ENCODE measurements around the gene AIFM3.

DNA sequence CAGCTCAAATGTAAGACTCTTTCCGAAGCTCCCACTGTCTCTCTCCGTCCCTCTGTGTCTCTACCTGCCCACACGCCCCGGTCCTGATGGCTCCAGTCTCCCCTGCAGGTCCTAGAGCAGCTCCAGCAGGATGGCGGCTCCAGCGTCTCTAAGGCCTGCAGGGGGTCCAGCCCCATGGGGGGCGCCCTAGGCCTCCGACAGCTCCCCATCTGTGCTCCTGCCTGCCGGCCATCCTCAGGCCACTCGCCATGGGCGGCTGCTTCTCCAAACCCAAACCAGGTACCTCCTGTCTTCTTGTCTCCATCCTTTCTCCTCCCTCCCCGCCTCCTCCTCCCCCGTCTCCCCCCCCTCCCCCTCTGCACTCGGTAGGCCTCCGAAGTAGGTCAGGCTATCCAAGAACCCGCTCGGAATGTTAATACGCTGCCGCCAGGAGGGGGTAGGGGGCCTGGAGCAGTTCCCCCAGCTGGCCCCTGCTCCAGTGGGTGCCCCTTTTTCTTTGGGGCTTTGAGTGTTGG is 699 bp downstream of the AIFM3 start:
- no peak for TF ChIP-seq BHLHE40 (IDR thresholded peaks at IDR 0.05; ENCODE audit: low read depth, low read length)
- no peak for TF ChIP-seq POLR2A (IDR thresholded peaks at IDR 0.05; ENCODE audit: low read length)

Measured in A549 (cell line).